SK-N-DZ (cell line): ENCODE results near the gene NUBPL.
"Not testable (repeated sequence)": the region's sequence is repeated elsewhere in the genome, so short reads cannot be mapped to it uniquely, and the experiment has no call there.

Source experiments
- DNase-seq: peaks from one replicate; pipeline ENCODE4 v3.0.0-alpha.2; 2015; ENCODE audit warnings: low spot score

Gene NUBPL

DNA sequence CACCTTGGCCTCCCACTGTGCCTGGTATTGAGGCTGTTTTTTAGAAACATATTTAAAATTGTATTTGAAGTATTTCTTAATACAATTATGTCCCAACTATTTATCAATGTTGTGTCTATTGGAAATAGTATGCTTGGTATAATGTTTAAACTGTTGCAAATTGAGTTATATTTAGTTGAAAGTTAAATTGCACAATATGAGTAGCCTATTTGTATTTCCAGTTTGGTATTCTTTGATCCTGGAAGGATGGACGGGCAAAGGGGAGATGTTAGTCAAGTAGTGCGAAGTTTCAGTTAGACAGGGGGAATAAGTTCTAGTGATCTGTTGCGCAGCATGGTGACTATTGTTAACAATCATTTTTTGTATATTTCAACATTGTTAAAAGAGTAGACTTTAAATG, 111.5 kb downstream of the NUBPL start:
- no peak for DNase-seq

DNA sequence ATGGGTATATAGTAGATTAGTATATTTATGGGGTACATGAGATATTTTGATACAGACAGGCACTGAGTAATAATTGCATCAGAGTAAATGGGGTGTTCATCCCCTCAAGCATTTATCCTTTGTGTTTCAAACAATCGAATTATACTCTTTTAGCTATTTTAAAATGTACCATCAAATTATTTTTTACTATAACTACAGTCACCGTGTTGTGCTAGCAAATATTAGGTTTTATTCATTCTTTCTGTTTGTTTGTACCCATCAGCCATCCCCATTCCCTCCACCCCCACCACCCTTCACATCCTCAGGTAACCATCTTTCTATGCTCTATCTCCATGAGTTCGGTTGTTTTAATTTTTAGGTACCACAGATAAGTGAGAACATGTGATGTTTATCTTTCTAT, 115.8 kb downstream of the NUBPL start:
- DNase-seq, result no peak

DNA sequence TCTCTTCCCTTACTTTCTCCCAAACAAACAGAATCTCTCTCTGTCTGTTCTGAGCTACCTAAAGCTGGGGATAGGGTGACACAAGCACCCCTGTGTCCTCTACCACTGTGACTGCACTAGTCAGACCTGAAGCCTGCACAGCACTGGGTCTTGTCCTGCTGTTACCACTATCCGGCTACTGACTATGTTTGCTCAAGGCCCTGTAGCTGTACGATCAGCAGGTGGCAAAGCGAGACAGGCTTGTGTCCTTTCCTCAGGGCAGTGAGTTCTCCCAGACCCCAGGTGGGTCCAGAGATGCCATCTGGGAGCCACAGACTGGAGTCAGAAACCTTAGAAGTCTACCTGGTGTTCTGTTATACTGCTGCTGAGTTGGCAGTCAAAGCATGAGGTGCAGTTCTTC, 116.4 kb downstream of the NUBPL start:
- no peak for DNase-seq

DNA sequence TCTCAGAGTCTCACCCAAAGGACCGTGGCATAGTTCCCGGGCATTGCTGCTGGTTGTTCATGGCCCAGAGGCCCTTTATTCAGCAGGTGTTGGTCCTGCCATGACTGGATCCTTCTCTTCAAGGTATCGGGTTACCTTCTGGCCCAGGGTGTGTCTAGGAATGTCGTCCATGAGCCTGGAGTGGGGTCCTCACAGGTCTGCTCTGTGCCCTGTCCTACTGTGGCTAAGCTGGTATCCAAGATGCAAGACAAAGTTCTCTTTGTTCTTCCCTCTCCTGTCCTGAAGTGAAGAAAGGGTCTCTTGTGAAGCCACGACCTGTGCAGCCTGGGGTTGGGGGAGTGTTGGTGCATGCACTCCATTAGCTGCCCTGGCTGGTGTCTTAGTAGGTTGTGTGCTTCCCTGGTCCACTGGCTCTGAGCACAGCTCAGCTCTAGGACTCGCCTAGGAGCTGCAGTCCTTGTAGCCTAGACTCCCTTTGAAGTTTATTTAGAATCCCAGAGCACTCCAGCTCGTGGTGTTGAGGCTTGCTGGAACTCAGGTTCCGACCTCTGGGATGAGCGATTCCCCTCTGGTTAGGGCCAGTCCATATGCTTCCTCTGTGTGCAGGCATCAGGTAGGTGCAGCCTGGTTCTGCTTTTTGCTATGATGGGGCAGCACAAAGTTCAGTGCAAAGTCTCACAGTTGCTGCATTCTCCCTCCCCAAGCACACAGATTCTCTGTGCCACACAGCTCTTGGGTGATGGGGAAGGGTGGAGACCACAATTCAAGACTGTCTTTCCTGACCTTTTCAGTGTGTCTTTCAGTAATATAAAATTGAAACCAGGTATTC, 117.4 kb downstream of the NUBPL start:
- DNase-seq, result no peak

DNA sequence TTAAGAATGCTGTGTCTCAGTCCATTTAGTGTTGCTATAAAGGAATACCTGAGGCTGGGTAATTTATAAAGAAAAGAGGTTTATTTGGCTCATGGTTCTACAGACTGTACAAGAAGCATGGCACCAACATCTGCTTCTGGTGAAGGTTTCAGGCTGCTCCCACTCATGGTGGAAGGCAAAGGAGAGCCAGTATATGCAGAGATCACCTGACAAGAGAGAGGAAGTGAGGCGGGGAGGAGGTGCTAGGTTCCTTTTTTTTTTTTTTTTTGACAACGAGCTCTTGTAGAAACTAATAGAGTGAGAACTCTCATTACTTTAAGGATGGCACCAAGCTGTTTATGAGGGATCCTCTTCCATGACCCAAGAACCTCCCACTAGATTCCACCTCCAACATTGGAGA, 121.6 kb downstream of the NUBPL start:
- no peak for DNase-seq

DNA sequence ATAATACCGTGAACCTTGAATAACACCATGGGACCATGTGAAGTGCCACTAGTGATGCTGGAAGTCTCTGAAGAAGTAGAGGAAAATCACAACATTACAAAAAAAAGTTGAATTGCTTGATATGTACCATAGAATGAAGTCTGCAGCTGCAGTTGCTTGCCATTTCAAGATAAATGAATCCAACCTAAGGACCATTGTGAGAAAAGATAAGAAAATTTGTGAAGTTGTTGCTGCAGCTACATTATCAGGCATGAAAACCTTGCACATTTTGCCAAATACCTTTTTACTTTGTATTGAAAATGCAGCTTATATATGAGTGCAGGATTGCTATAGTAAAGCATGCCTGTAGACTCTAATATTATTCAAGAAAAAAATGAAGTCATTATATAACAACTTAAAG, 126.5 kb downstream of the NUBPL start:
- no peak for DNase-seq

DNA sequence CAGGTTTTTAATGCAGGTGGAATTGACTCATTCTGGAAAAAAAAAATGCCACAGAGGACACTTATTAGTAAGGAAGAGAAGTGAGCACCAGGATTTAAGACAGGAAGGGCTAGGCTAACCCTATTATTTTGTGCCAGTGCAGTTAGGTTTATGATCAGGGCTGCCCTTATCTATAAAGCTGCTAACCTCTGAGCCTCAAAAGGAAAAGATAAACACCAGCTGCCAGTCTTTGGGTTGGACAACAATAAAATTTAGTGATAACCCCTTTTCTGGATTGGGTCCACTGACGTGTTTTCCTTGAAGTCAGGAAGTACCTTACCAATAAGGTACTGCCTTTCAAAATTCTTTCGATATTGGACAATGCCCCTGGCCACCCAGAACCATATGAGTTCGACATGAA, 128.9 kb downstream of the NUBPL start:
- no peak for DNase-seq

DNA sequence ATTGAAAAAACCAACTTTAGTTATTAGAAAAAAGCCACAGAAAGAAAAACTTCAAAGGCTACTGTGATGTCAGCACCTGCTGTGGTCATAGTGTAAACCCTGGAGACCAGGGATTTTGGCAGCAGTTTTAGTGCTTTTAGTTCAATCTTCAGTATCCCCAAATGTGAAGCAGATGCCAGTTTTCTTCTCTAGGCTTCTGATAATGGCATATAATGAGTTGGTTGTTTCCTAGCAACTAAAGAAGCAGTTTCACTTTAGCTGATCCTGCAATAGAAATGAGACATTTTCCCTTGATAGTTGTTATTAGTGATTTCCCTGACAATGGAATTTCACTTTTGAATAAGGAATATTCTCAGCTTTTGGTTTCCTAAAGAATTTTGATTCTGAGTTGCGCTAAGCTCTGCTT, 131.2 kb downstream of the NUBPL start:
- no peak for DNase-seq

DNA sequence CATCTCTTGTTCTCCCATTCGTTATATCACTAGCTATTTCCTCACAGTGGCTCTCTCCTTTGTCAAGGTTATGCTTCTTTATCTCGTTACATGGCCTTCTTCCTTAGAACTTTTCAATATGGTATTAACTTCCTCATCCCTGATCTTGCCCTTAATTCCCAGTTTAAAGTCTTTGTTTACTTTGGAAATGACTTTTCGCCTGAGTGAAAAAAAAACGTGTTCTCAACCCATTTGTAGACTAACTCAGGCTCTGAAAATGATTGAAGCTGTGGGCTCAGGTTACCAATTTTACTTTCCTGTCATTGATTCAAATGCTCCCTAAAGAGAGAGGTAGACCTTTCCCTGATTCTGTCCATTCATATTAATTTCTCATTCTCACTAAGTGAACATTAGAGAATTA, 135.2 kb downstream of the NUBPL start:
- no peak for DNase-seq

DNA sequence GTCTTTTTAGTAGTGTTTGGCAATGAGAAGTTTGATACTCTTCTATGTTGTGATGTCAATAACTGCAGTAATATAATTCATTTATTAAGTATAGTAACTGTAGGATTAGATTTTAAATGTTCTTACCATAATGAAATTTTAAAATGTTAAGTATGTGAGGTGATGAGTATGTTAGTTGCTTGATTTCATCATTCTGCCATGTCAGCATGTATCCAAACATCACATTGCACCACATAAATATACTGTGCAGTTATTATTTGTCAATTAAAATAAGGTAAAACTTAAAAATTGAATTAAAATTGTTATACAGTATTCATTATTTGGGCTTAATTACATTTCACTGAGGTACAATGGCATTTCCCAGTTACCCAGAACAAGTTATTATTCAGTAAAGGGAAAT, 138.6 kb downstream of the NUBPL start:
- DNase-seq, result no peak

DNA sequence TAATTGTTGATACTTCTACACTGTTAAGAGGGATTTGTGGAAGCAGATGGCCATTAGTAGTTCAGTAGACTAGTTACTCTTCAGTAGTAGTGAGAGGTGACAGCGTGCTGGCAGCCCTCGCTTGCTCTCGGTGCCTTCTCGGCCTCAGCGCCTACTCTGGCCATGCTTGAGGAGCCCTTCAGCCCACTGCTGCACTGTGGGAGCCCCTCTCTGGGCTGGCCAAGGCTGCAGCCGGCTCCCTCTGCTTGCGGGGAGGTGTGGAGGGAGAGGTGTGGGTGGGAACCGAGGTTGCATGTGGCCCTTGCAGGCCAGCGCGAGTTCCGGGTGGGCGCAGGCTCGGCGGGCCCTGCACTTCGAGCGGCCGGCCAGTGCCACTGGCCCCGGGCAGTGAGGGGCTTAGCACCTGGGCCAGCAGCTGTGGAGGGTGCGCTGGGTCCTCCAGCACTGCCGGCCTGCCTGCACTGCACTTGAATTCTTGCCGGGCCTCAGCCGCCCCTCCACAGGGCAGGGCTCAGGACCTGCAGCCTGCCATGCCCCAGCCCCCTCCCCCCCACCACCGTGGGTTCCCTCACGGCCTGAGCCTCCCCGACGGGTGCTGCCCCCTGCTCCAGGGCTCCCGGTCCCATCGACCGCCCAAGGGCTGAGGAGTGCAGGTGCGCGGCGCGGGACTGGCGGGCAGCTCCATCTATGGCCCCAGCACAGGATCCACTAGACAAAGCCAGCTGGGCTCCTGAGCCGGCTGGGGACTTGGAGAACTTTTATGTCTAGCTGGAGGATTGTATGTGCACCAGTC, 139.3 kb downstream of the NUBPL start:
- no peak for DNase-seq

DNA sequence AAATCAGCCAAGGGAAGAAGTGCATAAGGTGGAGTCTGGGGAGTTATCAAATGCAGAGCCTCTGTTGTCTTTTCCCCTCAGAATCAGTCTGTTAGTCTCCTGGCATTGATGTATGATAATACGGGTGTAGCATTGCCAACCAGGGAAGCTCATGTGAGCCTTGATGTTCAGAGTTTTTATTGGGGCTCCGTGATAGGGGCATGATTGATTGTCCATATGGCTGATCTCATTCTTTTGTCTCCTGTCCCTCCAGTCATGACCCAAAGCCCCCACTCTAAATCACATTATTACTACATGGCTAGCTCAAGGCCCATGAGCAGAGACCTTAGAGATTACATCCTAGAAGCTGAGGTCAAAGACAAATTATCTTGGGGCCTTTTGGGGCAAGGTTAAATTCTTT, 140.9 kb downstream of the NUBPL start:
- no peak for DNase-seq

DNA sequence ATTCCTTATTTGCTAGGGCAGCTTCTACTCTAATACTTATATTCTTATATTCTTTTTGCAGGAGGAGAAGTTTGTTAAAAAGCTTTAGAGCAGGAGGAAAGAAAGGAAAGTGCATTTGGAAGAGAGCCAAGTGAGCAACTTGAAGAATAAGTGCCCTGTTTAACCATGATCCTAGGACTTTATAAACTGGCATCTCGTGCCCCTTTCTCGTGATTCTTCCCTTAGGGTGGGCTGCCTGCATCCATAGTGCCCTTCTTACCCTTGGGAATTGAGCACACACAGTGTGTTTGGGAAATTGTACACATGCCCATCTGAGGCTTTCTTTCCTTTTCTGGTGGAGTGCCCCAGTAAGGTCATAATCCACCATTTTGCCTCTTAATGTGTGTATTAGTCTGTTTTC, 141.9 kb downstream of the NUBPL start:
- DNase-seq, result no peak

DNA sequence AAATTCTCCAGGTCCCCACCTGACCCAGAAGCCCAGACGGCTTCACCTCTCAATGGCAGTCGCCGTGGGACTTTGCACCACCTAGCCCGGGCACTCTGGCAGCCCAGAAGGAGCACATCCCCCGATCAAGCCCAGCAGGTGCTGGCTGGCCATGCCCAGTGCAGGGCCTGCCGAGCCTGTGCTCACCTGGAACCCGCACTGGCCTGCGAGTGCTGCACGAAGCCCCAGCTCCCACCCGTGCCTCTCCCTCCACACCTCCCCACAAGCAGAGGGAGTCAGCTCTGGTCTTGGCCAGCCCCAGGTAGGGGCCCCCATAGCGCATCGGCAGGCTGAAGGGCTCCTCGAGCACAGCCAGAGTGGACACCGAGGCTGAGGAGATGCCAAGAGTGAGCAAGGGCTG, 144.5 kb downstream of the NUBPL start:
- DNase-seq, result no peak

DNA sequence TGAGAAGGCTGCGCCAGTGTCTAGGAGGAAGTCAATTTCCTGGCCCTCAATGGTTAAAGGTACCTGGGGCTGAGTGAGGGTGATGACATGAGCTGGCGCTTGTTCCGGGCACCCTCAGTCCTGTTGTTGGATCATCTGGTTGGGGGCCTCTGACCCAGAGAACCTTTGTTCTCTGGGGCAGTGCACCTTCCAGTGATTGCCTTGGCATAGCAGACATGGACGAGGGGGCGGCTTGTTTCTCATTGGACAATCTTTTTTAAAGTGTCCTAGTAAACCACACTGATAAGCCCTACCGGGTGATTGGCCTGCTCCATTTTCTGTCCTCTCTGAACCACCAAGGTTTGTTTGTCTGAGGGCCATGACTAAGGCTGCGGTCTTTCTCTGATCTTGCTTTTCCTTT, 147.5 kb downstream of the NUBPL start:
- not testable (repeated sequence) for DNase-seq

DNA sequence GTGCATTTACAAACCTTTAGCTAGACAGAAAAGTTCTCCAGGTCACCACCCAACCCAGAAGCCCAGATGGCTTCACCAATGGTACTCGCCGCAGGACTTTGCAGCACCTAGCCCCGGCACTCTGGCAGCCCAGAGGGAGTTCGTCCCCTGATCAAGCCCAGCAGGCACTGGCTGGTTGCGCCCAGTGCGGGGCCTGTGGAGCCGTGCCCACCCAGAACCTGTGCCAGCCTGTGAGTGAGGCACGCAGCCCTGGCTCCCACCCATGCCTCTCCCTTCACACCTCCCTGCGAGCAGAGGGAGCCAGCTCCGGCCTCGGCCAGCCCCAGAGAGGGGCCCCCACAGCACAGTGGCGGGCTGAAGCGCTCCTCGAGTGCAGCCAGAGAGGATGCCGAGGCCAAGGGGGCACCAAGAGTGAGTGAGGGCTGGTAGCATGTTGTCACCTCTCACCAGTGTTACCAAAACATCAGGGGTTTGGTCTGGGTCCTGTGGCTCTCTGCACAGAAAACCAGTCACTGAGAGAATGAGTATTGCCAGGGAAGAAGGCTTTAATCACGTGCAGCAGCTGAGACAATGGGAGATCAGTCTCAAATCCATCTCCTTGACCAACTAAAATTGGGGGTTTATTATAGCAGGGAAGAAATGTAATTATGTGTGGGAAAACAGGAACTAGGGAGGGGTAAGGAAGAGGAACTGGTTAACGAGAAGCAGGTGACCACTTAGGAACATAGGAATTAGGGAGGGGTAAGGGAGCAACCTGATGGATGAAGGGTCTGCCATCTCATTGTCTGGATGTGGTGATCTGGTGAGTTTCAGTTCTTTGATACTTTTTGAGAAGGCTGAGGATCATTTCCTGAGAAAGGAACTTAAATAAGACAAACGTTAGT, 151.3 kb downstream of the NUBPL start:
- no peak for DNase-seq

DNA sequence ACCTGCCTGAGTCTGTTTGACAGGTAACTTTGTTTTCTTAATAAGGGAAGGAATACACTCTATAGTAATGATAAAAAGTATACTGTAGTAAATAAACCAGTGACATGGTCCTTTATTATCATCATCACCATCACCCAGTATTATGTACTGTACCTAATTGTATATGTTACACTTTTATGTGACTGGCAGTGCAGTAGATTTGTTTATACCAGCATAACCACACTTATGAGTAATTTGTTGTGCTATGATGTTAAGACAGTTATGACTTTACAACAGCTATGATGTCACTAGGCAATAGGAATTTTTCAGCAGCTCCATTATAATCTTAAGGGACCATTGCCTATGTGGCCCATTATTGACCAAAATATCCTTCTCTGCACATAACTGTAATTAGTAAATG, 155.0 kb downstream of the NUBPL start:
- DNase-seq, result no peak

DNA sequence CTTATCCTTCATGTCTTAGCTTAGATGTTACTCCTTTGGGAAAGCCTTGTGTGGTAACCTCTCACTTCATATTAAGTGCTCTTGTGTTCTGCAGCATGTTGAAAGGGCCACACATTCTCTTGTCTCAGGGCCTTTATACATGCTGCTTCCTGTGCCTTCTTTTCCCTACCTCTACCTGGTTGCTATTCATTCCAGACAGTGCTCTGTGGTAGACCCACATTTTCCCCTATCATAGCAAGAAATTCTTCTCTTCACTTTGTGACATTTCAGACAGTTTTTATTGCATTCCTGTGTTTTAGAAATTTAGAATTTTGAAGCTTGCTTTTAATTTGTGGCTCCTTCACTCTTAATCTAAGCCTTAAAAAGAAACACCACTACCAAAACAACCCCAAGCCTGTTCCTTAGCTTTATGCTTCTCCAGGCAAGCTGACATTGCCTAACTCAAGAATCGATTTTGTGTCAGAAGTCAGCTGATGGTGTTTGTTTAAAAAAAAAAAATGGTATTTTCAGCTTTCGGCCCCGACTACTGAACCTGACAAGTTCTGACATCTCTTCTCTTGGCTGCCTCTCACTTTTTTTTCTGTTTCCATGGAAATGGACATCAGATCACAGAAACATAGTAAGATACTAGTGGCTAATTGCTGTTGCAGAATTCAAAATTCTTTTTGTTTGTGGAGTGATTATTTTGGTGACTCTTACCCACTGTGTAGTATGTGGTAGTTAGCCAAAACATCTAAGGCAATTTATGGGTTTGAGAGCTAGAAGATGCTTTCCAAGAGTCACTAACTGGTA, 156.3 kb downstream of the NUBPL start:
- DNase-seq, result peak; percentile 29

DNA sequence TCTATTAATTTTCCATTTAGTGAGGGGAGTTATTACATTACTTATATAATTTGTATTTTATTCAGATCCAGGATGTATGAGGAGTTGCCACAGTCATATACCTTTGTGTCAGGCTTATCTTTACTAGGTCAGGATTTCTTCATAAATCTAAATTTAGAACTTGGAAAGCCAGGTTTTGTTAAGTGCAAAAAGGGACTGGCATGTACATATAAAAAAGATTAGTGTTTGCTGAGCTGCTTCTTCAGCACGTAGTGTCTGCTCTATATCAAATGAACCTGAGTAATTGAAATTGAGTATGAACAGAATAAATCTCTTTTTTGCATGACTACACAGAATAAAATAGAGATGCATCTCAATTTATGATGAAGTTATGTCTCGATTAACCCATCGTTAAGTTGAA, 157.4 kb downstream of the NUBPL start:
- DNase-seq, result peak; percentile 53

DNA sequence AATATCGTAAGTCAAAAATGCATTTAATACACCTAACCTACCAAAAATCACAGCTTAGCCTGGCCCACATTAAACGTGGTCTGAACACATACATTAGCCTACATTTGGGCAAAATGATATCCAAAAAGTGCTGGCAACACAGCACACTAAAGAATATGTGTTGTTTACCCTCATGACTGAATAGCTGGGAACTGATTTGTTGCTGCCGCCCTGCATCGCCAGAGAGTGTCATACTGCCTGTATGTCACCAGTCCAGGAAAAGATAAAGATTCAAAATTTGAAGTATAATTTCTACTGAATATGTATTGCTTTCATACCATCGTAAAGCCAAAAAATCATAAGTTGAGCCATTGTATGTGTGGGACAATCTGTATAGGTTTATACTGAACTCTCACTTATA, 157.8 kb downstream of the NUBPL start:
- DNase-seq, result no peak

DNA sequence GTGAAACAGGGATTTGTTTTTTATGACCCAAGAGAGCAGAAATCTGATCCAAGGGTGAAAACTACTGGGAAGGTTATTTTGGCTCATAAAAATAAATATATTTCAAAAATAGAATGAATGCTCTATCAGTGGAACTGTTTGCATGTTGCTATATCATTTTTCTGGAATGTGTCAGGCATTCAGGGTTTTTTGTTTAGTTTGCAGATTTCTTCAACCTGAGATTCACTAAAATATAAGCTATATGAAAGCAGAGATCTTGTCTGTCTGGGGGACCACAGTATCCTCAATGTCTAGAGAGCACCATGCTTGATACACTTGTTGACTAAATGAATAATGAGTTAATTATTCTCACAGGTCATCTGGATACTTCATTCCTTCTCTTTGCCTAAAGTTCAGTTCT, 165.1 kb downstream of the NUBPL start:
- DNase-seq, result no peak
